ENCODE results near the gene IL17REL. TPM values are rescaled to one million over a fixed set of nuclear protein-coding genes. Genes with fewer than 3 reads are reported as not detected.

IL17REL gene
- total and polyA plus RNA-seq, 2 of the 13 experiments (the other 11 are each of a cell fraction or from before 2014, with no cell fraction given), result not detected

GRCh38 chr22:49962012-49962750 lies 50.4 kb downstream of the IL17REL start (continued):
- TF ChIP-seq, protein P1, sequence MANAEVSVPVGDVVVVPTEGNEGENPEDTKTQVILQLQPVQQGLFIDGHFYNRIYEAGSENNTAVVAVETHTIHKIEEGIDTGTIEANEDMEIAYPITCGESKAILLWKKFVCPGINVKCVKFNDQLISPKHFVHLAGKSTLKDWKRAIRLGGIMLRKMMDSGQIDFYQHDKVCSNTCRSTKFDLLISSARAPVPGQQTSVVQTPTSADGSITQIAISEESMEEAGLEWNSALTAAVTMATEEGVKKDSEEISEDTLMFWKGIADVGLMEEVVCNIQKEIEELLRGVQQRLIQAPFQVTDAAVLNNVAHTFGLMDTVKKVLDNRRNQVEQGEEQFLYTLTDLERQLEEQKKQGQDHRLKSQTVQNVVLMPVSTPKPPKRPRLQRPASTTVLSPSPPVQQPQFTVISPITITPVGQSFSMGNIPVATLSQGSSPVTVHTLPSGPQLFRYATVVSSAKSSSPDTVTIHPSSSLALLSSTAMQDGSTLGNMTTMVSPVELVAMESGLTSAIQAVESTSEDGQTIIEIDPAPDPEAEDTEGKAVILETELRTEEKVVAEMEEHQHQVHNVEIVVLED (CRISPR knock-in tag; IDR thresholded peaks at IDR 0.05; ENCODE audit: borderline replicate concordance), result no peak
- TF ChIP-seq HOMEZ (CRISPR knock-in tag; IDR thresholded peaks at IDR 0.05; ENCODE audit: low read depth) (no peak), ZSCAN20 (CRISPR knock-in tag; IDR thresholded peaks at IDR 0.05; ENCODE audit: borderline replicate concordance) (no peak), POLR2AphosphoS5 (IDR thresholded peaks at IDR 0.05; ENCODE audit: low read depth, low read length) (peak; percentile 38; the same call in 1 of the 2 replicates), ZNF18 (CRISPR knock-in tag; IDR thresholded peaks at IDR 0.05; ENCODE audit: insufficient replicate concordance) (no peak), TFDP2 (CRISPR knock-in tag; IDR thresholded peaks at IDR 0.05) (no peak), MLLT10 (CRISPR knock-in tag; IDR thresholded peaks at IDR 0.05) (no peak), MYNN (CRISPR knock-in tag; IDR thresholded peaks at IDR 0.05; ENCODE audit: low read depth) (no peak), ZNF652 (CRISPR knock-in tag; IDR thresholded peaks at IDR 0.05; ENCODE audit: borderline replicate concordance, low read depth) (no peak), ZNF737 (CRISPR knock-in tag; IDR thresholded peaks at IDR 0.05; ENCODE audit: borderline replicate concordance) (no peak), HCFC1 (IDR thresholded peaks at IDR 0.05; ENCODE audit: low read depth, low read length) (no peak), DR1 (CRISPR knock-in tag; IDR thresholded peaks at IDR 0.05) (no peak), KLF9 (CRISPR knock-in tag; IDR thresholded peaks at IDR 0.05; ENCODE audit: low read depth) (no peak), PLRG1 (conservative IDR thresholded peaks at IDR 0.05) (no peak), NRL (CRISPR knock-in tag; IDR thresholded peaks at IDR 0.05; ENCODE audit: borderline replicate concordance) (no peak; the same call in 1 of the 2 replicates)
- TF ChIP-seq, protein P2, sequence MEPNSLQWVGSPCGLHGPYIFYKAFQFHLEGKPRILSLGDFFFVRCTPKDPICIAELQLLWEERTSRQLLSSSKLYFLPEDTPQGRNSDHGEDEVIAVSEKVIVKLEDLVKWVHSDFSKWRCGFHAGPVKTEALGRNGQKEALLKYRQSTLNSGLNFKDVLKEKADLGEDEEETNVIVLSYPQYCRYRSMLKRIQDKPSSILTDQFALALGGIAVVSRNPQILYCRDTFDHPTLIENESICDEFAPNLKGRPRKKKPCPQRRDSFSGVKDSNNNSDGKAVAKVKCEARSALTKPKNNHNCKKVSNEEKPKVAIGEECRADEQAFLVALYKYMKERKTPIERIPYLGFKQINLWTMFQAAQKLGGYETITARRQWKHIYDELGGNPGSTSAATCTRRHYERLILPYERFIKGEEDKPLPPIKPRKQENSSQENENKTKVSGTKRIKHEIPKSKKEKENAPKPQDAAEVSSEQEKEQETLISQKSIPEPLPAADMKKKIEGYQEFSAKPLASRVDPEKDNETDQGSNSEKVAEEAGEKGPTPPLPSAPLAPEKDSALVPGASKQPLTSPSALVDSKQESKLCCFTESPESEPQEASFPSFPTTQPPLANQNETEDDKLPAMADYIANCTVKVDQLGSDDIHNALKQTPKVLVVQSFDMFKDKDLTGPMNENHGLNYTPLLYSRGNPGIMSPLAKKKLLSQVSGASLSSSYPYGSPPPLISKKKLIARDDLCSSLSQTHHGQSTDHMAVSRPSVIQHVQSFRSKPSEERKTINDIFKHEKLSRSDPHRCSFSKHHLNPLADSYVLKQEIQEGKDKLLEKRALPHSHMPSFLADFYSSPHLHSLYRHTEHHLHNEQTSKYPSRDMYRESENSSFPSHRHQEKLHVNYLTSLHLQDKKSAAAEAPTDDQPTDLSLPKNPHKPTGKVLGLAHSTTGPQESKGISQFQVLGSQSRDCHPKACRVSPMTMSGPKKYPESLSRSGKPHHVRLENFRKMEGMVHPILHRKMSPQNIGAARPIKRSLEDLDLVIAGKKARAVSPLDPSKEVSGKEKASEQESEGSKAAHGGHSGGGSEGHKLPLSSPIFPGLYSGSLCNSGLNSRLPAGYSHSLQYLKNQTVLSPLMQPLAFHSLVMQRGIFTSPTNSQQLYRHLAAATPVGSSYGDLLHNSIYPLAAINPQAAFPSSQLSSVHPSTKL (CRISPR knock-in tag; IDR thresholded peaks at IDR 0.05), result peak; percentile 42; the same call in 1 of the 2 replicates
- TF ChIP-seq, protein P3, sequence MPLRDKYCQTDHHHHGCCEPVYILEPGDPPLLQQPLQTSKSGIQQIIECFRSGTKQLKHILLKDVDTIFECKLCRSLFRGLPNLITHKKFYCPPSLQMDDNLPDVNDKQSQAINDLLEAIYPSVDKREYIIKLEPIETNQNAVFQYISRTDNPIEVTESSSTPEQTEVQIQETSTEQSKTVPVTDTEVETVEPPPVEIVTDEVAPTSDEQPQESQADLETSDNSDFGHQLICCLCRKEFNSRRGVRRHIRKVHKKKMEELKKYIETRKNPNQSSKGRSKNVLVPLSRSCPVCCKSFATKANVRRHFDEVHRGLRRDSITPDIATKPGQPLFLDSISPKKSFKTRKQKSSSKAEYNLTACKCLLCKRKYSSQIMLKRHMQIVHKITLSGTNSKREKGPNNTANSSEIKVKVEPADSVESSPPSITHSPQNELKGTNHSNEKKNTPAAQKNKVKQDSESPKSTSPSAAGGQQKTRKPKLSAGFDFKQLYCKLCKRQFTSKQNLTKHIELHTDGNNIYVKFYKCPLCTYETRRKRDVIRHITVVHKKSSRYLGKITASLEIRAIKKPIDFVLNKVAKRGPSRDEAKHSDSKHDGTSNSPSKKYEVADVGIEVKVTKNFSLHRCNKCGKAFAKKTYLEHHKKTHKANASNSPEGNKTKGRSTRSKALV (CRISPR knock-in tag; IDR thresholded peaks at IDR 0.05), result no peak

Measured in HepG2 (cell line).